Stimulated activated CD8-positive, alpha-beta memory T cell treated with anti-CD3 and anti-CD28 coated beads, Interleukin-12 subunit alpha, Interleukin-12 subunit beta, amount 100 ng/mL, for 4 hours (primary cell): Measurements from ENCODE around the gene FAF1.

Experiments used
- DNase-seq: peaks from one replicate; pipeline ENCODE4 v3.0.0-alpha.2; 2020; ENCODE audit warnings: low read depth

Gene FAF1

DNA sequence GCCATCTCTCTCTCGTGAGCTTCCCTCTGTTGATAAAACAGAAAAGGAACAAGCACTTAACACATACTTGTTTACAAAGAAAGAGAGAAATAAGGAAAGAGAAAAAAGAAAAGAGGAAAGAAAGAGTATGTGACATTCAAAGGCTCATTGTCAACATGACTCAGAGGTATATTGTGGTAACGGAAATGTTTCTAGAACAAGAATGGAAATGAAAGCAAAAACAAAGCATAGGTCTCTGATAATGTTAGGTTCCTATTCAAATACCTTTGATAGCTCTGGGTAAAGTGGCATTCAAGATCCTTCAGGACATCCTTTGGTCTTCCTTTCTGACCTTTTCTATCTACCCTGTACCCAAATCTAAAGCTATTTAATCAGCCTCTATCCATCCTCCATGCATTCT lies 469.4 kb downstream of the FAF1 start:
- no peak for DNase-seq

DNA sequence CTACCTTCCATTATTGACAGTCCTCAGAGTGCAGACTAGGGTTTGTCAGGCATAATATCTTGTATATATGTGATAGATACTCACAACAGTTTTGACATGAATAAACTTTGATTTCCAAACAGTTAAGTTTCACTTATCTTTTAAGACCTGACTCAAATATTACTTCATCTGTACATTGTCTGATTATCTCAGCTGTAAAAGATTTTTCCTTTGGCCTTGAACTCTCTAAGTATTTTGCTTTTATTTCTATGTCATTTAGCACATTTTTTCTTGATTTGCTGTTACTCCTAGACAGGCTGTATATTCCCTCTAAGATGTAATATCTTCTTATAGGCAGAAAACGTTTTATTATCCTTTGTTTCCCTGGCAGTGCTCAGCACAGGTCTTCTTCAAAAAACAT lies 471.2 kb downstream of the FAF1 start:
- no peak for DNase-seq

DNA sequence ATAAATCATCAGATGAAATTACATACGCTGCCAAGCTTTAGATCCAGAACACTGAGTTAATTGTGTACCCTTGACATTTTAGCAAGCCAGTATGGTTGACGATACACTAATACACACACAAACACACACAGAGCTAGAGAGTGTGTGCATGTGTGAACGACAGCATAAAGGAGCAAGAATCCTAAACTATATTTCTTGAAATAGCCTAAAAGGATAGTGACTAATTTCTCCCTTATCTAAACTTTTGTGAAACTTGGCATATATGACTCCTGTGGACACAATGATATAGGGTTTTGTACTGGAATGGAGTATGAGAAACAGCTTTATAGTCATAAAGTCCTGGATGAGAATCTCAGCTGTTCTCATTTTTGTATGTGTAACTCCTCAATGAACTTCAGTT lies 471.7 kb downstream of the FAF1 start:
- no peak for DNase-seq

DNA sequence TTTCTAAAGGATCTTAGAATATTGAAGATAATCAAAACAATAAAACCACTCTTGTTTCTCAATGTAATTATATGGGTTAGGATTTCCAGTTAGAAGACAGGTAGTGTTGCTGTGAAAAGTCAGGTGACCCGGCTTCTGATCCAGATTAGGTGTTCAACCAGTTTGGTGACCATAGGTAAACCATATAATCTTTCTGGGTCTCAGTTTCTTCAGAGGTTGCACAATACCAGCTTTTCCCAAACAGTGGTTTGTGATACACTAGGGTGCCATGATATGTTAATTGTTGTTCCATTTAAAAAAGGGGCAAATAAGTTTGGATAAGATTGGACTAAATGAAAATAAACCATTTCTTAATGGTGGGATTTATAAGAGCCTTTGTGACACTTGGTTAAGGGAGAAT lies 472.3 kb downstream of the FAF1 start:
- DNase-seq = no peak

DNA sequence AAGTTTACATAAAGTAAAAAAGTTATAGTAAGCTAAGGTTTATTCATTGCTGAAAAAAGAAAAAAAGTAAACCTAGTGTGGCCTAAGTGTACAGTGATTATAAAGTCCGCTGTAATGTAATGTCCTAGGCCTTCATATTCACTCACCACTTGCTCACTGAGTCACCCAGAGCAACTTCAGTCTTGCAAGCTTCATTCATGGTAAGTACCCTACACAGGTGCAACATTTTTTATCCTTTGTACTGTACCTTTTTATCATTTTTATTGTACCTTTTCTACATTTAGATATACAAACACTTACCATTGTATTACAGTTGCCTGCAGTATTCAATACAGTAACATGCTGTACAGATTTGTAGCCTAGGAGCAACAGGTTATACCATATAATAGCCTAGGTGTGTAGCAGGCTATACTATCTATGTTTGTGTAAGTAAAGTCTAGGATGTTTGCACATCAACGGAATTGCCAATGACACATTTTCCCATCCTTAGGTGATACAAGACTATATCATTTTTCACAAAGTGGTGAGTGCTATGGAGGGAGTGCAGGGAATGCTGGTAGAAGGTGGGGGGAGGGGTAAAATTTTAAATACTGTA lies 478.8 kb downstream of the FAF1 start:
- no peak for DNase-seq

DNA sequence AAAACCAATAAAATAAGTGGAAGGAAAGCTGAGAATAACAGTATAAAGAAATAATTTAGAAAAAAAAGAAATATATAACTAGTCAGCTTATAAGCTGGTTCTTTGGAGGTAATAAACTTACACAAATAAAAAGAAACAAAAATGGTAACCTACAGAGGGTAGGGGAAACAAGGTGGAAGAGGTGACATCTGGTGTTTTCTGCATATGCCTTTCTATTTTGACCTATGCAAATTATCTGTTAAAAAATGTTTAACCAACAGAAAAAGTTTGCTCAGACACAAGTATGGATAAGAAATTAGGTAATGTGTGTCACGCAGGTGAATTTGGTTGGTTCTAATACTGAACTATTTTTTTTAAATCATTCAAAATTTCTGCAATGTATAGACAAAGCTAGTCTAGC lies 483.3 kb downstream of the FAF1 start:
- DNase-seq = no peak

DNA sequence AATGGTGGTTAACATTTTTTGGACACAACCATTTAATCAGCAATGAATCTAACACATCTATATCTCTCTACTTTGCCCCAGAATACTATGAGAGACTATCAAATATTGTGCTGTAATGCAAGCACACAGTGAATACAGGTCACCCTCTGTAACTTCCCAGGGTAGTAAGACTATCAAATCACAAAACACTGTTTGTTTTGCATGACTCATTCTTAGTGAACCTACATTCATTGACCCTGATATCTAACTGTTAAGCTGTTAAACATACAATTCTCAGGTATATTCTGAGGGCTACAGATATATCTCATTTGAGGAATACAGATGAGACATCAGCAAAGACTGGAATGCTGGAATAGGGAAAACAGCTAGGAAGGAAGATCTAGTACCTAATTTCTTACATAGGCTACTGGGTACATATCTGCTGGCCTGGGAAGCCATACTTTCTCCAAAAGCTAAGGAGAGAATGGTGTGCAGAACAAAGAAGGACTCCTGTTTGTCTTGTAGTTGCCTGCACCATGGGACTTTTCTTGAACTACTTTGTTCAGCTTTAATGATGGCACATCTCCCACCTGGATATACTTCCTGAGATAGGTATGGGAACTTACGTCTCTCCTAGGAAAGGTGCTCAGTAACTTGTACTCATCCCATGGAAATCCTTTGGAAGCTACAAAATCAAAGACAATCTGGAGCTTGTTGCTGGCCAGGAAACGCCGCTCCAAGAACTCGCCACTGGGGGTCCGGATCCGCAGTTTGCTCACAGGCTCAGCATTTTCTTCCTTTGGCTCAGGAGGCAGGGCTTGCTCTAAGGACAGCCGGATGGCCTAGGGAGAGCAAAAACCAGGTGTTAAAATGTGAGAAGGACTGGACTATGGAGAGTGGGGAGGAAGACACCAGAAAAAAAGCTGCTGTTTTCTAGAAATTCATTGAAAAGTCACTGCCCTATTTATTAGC lies 484.9 kb downstream of the FAF1 start:
- no peak for DNase-seq

DNA sequence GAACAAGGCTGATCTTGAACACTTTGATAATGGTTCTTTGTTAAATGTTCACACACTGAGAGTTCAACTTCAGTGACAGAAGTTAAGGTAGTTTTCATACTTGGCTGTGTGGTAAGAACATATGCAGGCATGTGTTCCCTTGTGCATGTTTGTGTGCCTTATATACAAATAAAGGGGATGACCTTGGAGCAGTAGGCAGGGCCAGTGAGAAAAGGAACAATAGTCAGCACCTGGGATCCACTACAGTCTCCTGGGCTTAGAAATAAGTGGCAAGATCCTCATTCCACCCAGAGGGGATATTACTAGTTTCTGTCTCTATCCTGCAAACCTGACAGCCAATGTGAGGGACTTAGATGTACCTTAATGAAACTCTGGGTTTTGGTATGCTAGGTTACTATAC lies 486.6 kb downstream of the FAF1 start:
- DNase-seq = no peak

DNA sequence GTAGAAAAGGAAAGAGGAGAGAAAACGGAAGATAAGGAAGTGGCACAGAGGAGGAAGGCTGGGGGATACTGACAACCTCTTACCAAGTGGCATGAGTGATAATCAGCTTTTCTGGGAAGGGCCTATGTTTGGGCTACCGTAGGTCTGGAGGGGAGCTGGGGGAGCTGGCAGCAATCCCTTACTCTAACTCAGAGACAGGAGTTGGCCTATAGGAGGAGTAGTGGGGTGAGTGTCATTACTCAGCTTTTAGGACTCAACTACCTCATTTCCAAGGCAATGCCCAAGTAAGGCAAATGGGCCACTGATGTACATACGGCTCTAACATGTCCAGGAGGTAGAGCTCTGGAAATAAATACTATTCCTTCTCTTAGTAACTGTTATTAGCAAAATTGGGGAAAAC lies 488.1 kb downstream of the FAF1 start:
- no peak for DNase-seq

DNA sequence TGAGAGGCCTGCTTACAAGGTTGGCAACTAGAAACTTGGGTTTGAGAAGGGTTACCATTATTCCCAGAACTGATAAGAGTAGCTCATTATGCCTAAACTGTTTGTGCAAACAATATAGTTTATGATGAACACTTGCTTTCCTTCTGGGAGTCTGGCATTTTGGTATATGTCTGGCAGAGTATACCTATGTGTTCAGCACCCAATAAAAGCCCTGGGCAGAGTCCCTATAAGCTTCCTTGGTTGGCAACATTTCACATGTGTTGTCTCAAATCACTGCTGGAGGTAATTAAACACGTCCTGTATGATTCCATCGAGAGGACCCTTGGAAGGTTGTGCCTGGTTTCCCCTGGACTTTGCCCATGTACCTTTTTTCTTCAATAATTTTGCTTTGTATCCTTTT lies 497.1 kb downstream of the FAF1 start:
- no peak for DNase-seq

DNA sequence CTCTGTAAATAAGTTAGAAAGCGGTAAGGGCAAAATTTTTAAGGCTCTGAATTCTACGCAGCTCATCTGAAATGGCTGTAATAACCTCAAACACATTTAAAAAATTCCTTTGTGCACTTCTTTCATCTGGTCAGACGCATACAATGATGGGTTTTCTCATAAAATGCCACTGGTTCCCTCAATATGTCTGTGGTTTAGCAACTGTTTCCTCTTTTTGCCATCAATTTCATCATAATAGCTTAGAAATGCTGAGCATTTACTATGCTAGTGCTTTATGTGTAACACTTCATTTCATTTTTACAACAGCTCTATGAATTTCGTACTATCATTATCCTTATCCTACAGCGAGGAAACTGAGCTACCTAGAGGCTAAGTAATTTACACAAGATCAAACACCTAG lies 501.6 kb downstream of the FAF1 start:
- no peak for DNase-seq

DNA sequence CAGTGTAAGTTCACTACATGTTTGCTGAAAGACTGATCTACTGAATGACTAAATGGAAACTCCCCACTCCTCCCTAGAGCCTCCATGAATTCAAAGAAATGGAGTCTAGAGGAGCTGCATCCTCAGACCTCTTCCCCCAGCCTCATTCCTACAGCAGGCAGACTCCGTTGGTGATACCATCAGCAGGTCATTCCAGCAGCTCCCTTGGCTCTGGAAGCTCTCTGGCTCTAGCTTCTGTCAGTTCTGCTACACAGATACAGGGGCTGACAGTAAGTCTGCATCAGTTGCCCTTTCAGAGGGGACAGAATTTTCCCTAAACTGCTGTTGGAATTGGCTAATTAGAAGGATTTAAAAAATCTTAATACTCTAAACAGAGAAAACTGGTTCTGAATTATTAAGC lies 505.2 kb downstream of the FAF1 start:
- no peak for DNase-seq

DNA sequence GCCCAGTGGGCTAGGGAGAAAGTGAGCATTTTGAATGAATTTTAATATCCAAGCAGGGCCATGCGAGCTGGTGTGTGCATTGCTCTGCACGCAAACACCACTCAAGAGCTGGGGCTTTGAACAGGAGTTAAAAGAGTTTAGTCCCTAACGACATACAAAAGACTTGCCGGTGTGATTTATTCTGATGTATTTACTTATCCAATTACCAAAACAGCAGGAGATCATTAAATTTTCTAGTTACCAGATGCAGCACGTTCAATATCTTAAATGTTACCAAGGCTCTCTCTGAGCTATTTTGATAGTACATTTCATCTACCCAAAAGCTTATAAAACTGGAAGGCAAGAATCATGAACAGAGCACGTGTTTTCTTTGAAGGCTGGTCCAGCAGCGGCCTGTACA lies 506.8 kb downstream of the FAF1 start:
- no peak for DNase-seq

DNA sequence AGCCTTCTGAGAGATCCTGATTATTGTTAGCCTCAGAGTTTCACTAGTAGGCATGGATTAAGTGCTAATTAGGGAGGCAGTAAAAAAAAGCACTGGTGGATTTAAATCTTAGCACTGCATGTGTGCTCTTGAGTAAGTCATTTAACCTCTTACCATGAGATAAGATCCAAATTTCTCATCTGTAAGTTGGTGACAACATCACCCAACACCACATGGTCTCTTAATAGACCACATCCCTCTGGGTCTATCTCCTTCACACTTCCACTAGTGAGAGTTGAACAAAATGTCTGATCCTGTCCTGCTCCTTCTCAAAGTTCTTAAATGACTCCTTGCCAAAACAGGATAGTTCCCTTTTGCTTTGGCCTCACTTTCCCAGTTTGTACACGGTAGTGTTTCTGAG lies 507.4 kb downstream of the FAF1 start:
- no peak for DNase-seq

DNA sequence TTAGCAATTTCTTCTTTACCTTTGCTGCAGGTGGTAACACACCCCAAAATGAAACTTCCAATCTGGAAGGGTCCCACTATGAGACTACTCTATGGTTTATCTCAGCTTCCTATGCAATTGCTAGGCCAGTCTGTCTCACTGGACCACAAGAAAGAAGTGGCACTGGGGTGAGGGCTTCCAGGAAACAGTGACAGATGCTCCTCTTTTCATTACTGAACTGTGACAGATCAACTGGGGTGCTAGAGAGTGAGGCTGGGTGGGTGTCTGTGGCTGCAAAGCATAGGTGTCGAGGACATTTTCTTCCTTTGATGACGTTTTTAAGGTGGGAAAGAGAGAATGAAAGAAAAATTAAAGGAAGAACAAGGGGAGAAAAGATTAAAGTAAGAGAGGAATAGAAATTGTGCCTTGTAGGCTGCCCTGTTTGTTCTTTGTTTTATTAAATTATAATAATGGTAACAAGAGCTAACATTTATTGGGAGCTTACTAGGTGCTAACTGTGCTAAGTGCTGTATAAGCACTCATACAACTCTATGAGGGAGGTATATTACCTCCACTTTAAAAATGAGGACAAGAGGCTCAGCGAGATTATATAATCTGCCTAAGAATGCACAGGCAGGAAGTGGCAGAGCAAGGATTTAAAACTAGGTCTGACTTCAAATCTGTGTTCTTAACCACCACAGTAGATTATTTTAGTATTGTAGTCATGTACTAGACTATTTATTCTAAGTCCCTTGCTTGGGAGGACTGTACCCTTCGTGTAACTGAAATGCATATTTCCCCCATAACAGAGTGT lies 509.0 kb downstream of the FAF1 start:
- no peak for DNase-seq

DNA sequence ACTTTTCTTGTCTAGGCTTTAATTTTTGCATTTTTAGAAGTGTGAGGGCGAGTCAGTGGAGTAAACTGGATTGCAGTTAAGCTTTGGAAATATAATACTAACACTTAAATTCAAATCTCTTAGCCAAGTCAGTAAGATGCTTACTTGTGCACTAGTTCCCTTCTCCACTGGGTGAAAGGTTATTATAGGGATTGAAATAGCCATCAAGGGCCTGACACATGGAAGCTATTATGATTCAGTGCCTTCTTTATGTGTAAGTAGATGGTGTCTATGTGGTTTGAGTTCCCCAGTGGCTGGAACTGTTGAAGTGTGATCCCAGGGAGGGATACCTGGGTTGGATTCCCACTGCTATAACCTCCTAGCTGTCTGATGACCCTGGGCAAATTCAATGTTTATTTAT lies 512.1 kb downstream of the FAF1 start:
- DNase-seq = no peak

DNA sequence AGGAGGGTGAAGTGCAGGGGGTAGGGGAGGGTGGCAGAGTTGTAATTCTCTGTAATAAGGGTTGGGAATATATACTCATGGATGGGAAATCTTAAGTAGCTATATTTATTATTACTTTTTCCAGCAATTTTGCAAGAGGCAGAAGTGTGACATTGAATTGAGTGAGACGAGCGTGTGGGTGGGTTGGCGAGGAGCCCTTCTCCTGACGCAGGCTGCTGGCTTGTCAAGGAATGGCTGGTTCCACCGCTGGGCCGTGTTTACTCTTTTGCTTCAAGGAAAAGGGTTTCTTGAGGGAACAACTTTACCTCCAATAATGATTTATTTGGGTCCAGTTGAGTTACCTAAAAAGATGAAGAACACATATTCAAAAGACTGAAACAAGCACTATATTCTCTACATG lies 518.9 kb downstream of the FAF1 start:
- DNase-seq = no peak

DNA sequence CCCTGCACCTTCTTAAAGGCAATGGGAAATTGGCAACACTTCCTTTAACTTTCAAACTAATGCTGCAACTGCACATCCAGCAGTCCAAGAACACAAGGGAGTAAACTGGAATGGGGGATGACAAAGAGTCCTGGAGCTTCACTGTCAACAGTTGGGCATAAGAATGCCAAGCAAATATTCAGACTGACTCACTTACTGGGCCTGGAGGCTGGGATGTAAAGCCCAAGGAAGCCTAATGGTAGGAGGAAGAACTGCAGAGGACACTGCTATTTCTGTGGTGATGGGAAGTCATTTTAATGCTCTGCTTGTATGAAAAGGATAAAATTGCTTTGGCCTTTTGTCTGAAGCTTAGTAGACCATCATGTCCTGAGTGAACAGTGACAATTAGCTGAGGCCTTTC lies 521.1 kb downstream of the FAF1 start:
- no peak for DNase-seq

DNA sequence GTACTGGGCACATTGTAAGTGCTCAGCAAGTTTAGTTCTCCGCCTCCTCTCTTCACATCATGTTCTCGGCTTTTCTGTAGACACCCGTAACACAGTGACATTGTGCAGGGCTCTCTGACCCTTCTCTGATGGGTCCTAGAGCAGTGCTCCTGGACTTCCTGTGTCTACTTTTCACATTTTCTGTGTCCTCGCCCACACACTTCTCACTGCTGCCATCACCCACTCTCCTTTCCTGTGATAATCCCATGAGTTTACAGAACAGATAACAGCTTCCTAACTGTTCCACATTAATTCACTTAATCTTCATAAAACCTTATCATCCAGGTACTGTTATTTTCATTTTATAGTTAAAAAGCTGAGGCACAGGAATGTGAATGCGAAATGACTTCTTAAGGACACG lies 523.6 kb downstream of the FAF1 start:
- DNase-seq = no peak

DNA sequence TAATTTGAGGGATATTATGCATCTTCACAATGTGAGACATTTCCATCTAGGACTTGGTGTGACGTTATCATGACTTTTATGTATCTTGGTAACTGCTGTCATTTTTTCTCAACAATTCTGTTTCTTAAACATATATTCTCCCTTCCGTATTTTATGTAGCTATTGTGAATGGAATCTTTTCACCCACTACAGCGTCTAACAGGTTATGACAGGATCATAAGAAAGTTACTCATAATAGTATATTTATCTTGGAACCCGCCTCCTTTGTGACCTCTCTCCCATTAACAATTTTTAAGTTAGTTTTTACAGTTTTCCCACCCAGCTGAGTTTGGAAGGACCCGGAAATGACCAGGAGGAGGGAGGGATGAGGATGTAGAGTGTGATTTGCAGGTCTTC lies 530.1 kb downstream of the FAF1 start:
- no peak for DNase-seq

DNA sequence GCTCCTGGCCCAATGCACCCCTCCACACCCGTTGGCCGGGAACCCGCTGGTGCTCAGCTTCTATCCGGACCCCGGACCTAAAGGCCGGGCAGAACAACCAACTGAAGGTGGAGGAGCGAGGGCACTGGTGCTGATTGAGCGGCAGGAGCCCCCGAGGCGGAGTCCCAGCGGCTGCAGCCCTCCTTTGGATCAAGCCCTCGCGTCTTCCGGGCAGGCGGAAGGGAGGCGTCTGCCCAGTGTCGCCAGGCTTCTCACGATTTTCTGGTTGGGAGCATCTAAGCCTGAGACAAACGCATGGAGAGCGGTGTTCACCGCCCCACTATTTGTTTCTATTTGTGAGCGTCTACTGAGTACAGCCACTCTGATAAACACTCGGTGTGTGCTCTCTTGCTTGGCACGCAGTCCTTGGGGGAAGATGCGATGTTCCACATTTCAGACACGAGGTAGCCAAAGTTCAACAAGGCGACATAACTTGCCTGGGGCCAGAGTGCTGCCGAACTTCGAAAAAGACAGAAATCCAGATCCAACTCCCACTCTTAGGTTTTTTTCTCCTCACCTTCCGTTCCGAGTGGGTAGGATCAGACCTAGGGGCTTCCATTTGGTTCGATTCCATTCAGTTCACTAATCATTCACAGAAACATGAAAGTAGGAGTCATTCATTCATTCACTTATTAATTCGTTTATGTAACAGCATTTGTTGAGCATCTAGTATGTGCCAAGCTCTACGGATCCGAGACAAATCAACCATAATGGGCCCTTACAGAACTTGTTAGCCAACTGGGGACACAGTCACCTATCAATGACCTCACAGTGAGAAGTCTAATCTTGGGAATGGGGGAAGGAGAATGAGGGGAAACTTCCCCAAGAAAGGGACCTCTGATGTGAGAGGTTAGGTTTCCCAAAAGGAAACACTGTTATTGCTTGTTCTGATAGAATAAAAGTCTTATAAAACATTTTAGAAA lies 532.0 kb downstream of the FAF1 start:
- DNase-seq = no peak
